Gastrocnemius medialis (tissue), 4 donors: ENCODE results near the gene HAGH. TPM values are rescaled to one million over a fixed set of nuclear protein-coding genes. Genes with fewer than 3 reads are reported as not detected.

Experiments
- ATAC-seq, 2 donors: fragments of 150-250 bp; one replicate each; pipeline ENCODE4 v1.9.1; 2016
- DNase-seq, 2 donors: peaks; one replicate each; pipeline ENCODE4 v3.0.0-alpha.2; 2019
- H3K27ac ChIP-seq, 4 donors: fragments of 200-600 bp; sonication (generic); 1 replicate in 1 of 4; 2 replicates in 3 of 4; pipeline ENCODE4 v1.5.1; 2016 to 2018; ENCODE audit warnings: mild to moderate bottlenecking in 2 of 4, moderate library complexity in 1 of 4
- H3K27me3 ChIP-seq, 3 donors: fragments of 200-600 bp; sonication (generic) in 2 of 3; 1 replicate in 1 of 3; 2 replicates in 2 of 3; pipeline versions ENCODE4 v1.5.1 to v1.6.0; 2016 to 2019; ENCODE audit warnings: mild to moderate bottlenecking in 1 of 3, moderate library complexity in 1 of 3
- H3K36me3 ChIP-seq, 2 donors: fragments of 200-600 bp; sonication (generic) in 1 of 2; one replicate each; pipeline ENCODE4 v1.5.1; 2017 to 2018
- H3K4me1 ChIP-seq, 2 donors: fragments of 200-600 bp; sonication (generic) in 1 of 2; one replicate each; pipeline ENCODE4 v1.5.1; 2016 to 2017; ENCODE audit warnings: mild to moderate bottlenecking in 2 of 2
- H3K4me3 ChIP-seq, 4 donors: fragments of 200-600 bp; sonication (generic) in 3 of 4; 1 replicate in 1 of 4; 2 replicates in 3 of 4; pipeline ENCODE4 v1.5.1; 2016 to 2019; ENCODE audit warnings: mild to moderate bottlenecking in 2 of 4
- H3K9me3 ChIP-seq, 3 donors: fragments of 200-600 bp; sonication (generic) in 2 of 3; 1 replicate in 1 of 3; 2 replicates in 2 of 3; pipeline ENCODE4 v1.5.1; 2016 to 2019
- CTCF ChIP-seq, 5 experiments: fragments of 450-650 bp in 3 of 5; fragments of 200-600 bp in 2 of 5; sonication (generic) in 2 of 5; IDR thresholded peaks in 4 of 5; conservative IDR thresholded peaks in 1 of 5; 1 replicate in 4 of 5; 2 replicates in 1 of 5; pipeline ENCODE4 v1.5.1; 2016 to 2019; ENCODE audit warnings: antibody characterized with exemption in 5 of 5, mild to moderate bottlenecking in 3 of 5, moderate library complexity in 3 of 5
- POLR2A ChIP-seq, 2 donors: fragments of 450-650 bp; IDR thresholded peaks; one replicate each; pipeline ENCODE4 v1.6.1; 2017; ENCODE audit warnings: antibody characterized with exemption in 2 of 2, mild to moderate bottlenecking in 2 of 2, moderate library complexity in 2 of 2
- in situ Hi-C, 4 donors: fragments of 200-750 bp; cut with MboI; loops; one replicate each; pipeline versions ENCODE4 v1.15.0 to v1.8.0; 2017; ENCODE audit warnings: low sequenced_read_pairs in 4 of 4
- intact Hi-C: fragments of 100-400 bp; cut with DNase I; formaldehyde crosslinking; loops from one replicate; pipeline ENCODE4 v1.15.1; 2023; ENCODE audit warnings: low total_unique reads
- total RNA-seq, 4 donors: library from RNA; depleted of rRNA; stranded (reverse); fragments of >200 nt; gene quantifications; one replicate each; pipeline versions ENCODE4 v1.1.0 to v1.2.3, GENCODE V29; 2016

Gene HAGH
- total RNA-seq, 4 donors from 2014 or later, result 216 to 440 (median 261) TPM

- no peak for ATAC-seq
- TF ChIP-seq POLR2A (IDR thresholded peaks at IDR 0.05), result no peak
- intact Hi-C loops (loop anchor here (10.0 kb wide), 1 partner anchor 445 kb away; the partner anchor contains the start of genes BRICD5 and PGP), in situ Hi-C loops (no loop called here)
- H3K36me3 ChIP-seq, result peaks cover 0 to 39% of the 10 kb centered on the region in 2 donors
- H3K27ac ChIP-seq, result peak overlapping the region; percentile 77 to 99 (median 94)
- peak overlapping the region in 3 of 4 donors; percentile 70 to 81 (median 77) for H3K4me3 ChIP-seq
- DNase-seq, result no peak
- H3K27me3 ChIP-seq, result no peaks in the 10 kb centered on the region
- no peaks in the 10 kb centered on the region for H3K9me3 ChIP-seq
- H3K4me1 ChIP-seq, result peaks cover 24 to 37% of the 10 kb centered on the region in 2 donors
Observed at GRCh38 chr16:1769402-1770300, 57.0 kb downstream of the HAGH start.

- intact Hi-C loops (no loop called here), in situ Hi-C loops (no loop called here)
- no peaks in the 10 kb centered on the region for H3K27me3 ChIP-seq
- peaks cover 16 to 29% of the 10 kb centered on the region in 2 donors for H3K4me1 ChIP-seq
- H3K27ac ChIP-seq, result peak overlapping the region in 1 of 4 donors; percentile 93
- TF ChIP-seq POLR2A (IDR thresholded peaks at IDR 0.05) (no peak), CTCF (IDR thresholded peaks at IDR 0.05 in 4 of 5, conservative IDR thresholded peaks at IDR 0.05 in 1 of 5) (no peak)
- H3K9me3 ChIP-seq, result no peaks in the 10 kb centered on the region
- H3K4me3 ChIP-seq, result no peak overlapping the region
- H3K36me3 ChIP-seq, result peaks cover 0 to 45% of the 10 kb centered on the region in 2 donors
- ATAC-seq (no peak), DNase-seq (no peak)
Observed at GRCh38 chr16:1768767-1769401, 57.7 kb downstream of the HAGH start.

DNA sequence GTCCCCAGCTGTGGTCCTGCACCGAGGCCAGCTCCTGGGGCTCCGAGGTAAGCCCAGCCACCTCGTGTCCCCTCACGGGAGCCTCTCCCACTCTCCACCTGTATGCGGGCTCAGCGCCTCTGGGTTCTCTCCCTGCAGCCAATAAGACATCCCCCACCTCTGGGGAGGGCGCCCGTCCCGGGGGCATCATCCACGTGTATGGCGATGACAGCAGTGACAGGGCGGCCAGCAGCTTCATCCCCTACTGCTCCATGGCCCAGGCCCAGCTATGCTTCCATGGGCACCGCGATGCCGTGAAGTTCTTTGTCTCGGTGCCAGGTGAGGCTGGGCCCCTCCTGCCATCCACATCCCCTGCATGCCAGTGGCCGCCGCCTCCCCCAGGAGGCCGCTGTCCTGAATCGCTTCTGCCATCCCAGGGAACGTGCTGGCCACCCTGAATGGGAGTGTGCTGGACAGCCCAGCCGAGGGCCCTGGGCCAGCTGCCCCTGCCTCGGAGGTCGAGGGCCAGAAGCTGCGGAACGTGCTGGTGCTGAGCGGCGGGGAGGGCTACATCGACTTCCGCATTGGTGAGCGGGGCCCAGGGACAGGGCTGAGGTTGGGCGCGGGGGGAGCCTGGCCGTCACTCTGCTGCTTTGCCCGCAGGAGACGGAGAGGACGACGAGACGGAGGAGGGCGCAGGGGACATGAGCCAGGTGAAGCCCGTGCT is 58.4 kb downstream of the HAGH start:
- DNase-seq (no peak), ATAC-seq (no peak)
- Histone ChIP-seq H3K36me3 (peaks cover 0 to 48% of the 10 kb centered on the region in 2 donors), H3K9me3 (no peaks in the 10 kb centered on the region), H3K4me1 (peaks cover 13 to 24% of the 10 kb centered on the region in 2 donors), H3K27me3 (no peaks in the 10 kb centered on the region), H3K27ac (no peak overlapping the region), H3K4me3 (no peak overlapping the region)
- TF ChIP-seq CTCF (IDR thresholded peaks at IDR 0.05 in 4 of 5, conservative IDR thresholded peaks at IDR 0.05 in 1 of 5) (no peak), POLR2A (IDR thresholded peaks at IDR 0.05) (no peak)
- intact Hi-C loops (no loop called here), in situ Hi-C loops (no loop called here)

DNA sequence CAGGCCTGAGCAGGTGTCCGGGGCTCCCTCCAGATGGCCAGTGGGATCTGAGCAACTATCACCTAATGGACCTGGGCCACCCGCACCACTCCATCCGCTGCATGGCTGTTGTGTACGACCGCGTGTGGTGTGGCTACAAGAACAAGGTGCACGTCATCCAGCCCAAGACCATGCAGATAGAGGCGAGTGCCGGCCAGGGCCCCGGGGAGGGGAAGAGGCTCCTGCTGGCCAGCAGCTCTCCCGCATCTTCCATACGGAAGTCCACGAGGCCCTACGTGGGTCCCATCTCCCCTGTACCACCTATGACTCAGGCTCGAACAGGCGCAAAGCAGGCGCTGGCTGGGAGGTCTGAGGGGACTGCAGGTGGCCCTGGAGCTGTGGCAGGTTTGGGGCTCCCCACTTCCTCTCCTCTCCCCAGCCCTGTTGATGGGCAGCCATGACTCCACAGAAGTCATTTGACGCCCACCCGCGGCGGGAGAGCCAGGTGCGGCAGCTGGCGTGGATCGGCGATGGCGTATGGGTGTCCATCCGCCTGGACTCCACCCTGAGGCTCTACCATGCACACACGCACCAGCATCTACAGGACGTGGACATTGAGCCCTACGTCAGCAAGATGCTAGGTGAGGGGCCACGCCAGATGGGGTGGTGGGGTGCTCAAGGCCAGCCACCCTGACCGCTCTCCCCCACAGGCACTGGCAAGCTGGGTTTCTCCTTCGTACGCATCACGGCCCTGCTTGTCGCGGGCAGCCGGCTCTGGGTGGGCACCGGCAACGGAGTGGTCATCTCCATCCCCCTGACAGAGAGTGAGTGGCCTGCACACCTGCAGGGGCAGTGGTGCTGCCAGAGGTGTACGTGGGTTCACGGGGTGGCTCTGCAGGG is 59.3 kb downstream of the HAGH start:
- intact Hi-C loops (no loop called here), in situ Hi-C loops (no loop called here)
- Histone ChIP-seq H3K27ac (no peak overlapping the region), H3K4me3 (no peak overlapping the region), H3K4me1 (peaks cover 13 to 19% of the 10 kb centered on the region in 2 donors), H3K36me3 (peaks cover 0 to 56% of the 10 kb centered on the region in 2 donors), H3K9me3 (no peaks in the 10 kb centered on the region), H3K27me3 (no peaks in the 10 kb centered on the region)
- TF ChIP-seq POLR2A (IDR thresholded peaks at IDR 0.05) (no peak), CTCF (IDR thresholded peaks at IDR 0.05 in 4 of 5, conservative IDR thresholded peaks at IDR 0.05 in 1 of 5) (no peak)
- ATAC-seq (no peak), DNase-seq (no peak)
